Measurements from ENCODE around the gene CASP7. TPM values are rescaled to one million over a fixed set of nuclear protein-coding genes. Genes with fewer than 3 reads are reported as not detected.
"Not testable (repeated sequence)": the region's sequence is repeated elsewhere in the genome, so short reads cannot be mapped to it uniquely, and the experiment has no call there.

Gene CASP7
- 28.7 TPM for polyA plus RNA-seq (ENCODE audit: insufficient read length)
- long read RNA-seq, donor 1, partial matches to known transcripts = 0 of 9 reads
- long read RNA-seq, donor 1, other reads (novel, unspliced or antisense) = 0 of 9 reads
- long read RNA-seq, donor 2, partial matches to known transcripts = 0 of 4 reads
- long read RNA-seq, donor 2, other reads (novel, unspliced or antisense) = 0 of 4 reads
- long read RNA-seq, donor 3, partial matches to known transcripts = 0 of 2 reads
- long read RNA-seq, donor 3, other reads (novel, unspliced or antisense) = 0 of 2 reads
- long read RNA-seq, donor 4 = 0 reads
- long read RNA-seq, donor 5, transcript CASP7-211 (7 exons, 2,467 nt) = minor isoform, 5 of 13 reads
- long read RNA-seq, donor 5, transcript CASP7-203 (7 exons, 2,377 nt) = major isoform, 6 of 13 reads
- long read RNA-seq, donor 5, partial matches to known transcripts = 0 of 13 reads
- long read RNA-seq, donor 5, other reads (novel, unspliced or antisense) = 0 of 13 reads
- long read RNA-seq, donor 6, partial matches to known transcripts = 0 of 7 reads
- long read RNA-seq, donor 6, other reads (novel, unspliced or antisense) = 0 of 7 reads
- long read RNA-seq, donor 7, transcript CASP7-211 (7 exons, 2,467 nt) = minor isoform, 5 of 14 reads
- long read RNA-seq, donor 7, transcript CASP7-203 (7 exons, 2,377 nt) = major isoform, 8 of 14 reads
- long read RNA-seq, donor 7, partial matches to known transcripts = 0 of 14 reads
- long read RNA-seq, donor 7, other reads (novel, unspliced or antisense) = 0 of 14 reads
- long read RNA-seq, donor 8, partial matches to known transcripts = 0 of 3 reads
- long read RNA-seq, donor 8, other reads (novel, unspliced or antisense) = 0 of 3 reads

- peak; percentile 86 for DNase-seq
These were observed at the start of gene CASP7 for GRCh38 chr10:113679463-113680189. Gene CASP7 (plus strand): TSS chr10:113679912. CDS start chr10:113697494, 17,582 bp downstream.

DNA sequence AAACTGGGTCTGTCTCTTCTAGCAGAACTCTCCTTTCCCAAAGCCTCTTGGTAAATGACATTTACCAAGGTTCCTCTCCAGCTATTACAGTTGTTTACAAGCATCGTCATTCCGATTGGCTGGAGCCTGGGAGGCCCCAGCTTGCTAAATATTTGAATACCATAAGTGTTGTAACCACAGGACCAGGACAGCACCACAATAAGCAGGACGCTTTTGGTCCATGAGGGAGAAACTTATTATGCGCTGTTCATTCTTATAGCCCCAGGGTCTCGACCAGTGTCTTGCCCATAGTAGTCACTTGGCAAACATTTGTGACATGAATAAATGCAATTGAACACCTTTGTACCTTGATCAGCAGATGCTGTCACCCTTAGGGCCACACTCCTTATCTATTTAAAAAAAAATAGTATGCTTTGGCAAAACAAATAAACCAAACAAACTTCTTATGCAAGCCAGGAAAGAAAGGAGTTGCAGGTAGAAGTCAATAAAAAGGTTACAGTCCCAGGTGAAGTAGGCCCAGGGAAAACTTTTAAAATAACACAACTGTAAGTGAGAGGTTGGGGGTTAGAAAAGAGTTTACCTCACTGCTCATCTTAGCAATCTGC is 48.7 kb upstream of the CASP7 start:
- DNase-seq = no peak

- no peak for DNase-seq
These were observed 47.9 kb upstream of the CASP7 start for GRCh38 chr10:113631684-113632367.

- DNase-seq = no peak
These were observed 39.7 kb upstream of the CASP7 start for GRCh38 chr10:113639966-113640365.

DNA sequence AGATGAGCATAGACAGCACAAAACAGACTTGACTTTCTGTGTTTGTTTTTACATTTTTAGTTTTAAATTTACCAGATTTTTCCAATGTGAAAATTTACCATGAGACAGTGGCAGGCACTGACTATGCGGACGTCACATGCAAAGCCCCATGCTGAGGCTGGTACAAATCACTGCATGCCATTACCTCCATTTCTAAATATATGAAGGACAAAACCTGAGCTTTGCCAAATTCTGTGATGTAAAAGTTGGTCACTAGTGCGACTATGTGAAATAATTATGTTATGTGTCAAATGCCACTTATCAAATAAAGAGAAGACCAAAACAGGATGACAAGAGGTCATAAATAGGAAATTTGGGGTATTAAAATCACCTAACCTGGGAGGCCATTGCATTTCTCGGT is 38.0 kb upstream of the CASP7 start:
- DNase-seq = no peak

DNA sequence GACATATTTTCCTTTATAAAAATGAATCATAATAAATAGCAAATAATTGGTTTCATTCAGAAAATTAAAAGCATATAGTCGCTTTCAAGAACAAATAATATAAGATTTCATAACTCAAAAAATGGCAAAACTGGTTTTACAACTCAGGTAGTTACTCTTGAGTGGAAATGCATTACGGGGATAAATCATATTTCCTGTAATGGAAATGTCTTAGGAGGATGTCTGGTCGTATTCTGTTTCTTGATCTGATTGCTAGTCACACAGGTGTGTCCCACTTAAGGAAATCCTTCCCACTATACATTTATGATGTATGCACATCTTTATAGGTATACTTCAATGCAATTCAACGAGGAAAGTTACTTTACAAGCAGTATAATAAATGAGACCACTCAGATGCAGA is 36.5 kb upstream of the CASP7 start:
- DNase-seq = no peak

GRCh38 chr10:113644185-113645120 is 35.3 kb upstream of the CASP7 start:
- no peak for DNase-seq

GRCh38 chr10:113646336-113647201 is 33.1 kb upstream of the CASP7 start:
- no peak for DNase-seq

GRCh38 chr10:113647812-113648211 is 31.9 kb upstream of the CASP7 start:
- no peak for DNase-seq

DNA sequence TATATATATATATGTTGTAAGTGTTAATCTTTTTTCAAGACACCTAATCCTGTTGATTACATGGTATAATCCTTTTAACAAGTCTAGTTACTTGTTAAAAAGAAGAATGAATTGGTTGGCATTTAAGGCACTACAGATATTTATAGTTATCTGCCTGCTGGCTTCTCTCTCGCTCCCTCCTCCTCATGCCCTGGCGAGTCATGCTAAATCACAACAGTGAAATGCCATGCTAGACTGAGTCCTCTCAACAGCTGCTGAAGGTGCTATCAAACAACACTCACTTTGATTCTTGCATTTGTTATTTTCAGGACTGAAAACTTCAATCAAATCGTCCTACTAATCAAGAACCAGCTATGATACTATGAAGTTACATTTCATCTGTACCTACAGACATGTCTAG is 31.2 kb upstream of the CASP7 start:
- no peak for DNase-seq

- no peak for DNase-seq
These were observed 29.5 kb upstream of the CASP7 start for GRCh38 chr10:113650172-113650571.

GRCh38 chr10:113651021-113651420 is 28.7 kb upstream of the CASP7 start:
- no peak for DNase-seq

GRCh38 chr10:113651898-113652297 is 27.8 kb upstream of the CASP7 start:
- no peak for DNase-seq

DNA sequence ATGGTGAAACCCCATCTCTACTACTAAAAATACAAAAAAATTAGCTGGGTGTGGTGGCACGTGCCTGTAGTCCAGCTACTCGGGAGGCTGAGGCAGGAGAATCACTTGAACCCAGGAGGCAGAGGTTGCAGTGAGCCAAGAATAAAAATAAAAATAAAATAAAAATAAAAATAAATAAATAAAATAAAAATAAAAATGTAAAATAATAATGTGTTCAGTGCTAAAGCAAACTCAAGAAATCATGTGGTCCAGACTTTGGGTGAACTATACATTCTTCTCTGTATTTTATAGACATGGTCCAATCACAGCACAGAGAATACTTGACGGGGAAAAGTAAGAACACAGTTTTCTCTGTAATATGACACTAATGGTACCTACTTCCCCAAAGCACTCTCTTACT is 27.3 kb upstream of the CASP7 start:
- not testable (repeated sequence) for DNase-seq

- DNase-seq = no peak
These were observed 22.8 kb upstream of the CASP7 start for GRCh38 chr10:113656896-113657295.

DNA sequence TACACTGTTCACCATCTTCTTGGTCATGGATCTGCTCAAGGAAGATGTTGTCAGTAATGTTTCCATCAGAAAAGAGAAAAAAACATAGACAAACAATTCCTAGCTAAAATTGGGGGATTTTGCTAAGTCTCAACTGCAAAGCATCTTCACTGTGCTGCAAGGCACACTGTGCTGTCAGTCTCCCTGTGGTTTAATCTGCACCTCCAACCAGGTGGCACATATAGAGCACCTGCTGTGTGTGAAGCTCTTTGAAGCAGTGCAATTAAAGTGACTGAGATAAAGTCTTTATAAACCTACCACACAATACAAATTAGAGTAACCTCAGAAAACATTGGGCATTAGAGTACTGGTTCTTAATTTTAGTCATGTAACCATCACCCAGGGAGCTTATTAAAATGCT is 22.2 kb upstream of the CASP7 start:
- no peak for DNase-seq

DNA sequence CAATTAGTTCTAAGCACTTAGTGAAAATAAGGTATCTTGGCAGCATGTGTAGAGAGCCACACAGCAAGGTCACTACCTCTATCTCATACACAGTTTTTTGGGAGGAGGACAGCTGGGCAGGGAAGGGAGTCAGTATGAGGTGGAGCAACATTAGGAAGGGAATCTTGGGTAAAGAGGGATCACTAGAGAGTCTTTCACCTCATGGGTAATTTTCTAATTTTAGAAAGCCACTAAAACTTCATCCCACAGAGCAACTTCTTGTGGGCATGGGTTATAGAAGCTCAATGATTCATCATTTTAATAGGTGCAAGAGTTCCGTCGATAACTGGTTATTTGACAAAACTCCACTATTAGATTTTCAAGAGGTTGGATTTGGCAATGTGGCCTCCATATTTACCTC is 18.4 kb upstream of the CASP7 start:
- DNase-seq = no peak

DNA sequence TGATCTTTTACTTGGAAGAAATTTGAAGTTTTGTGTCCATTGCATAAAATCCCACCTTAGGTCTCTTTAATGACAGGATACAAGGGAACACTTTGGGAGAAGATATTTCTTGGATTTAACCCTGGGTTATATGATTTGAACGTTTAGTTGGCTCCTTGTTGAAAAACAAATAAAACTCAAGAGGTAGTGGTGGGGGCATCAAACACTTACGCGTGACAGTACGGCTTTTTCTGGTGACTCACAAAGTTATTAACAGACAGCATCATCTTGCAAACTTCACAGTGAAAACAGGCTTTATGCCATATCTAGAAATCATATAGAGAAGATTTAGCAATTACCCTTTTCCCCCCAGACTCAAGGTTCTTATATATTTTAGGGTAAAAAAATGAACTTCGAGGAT is 16.6 kb upstream of the CASP7 start:
- no peak for DNase-seq

DNA sequence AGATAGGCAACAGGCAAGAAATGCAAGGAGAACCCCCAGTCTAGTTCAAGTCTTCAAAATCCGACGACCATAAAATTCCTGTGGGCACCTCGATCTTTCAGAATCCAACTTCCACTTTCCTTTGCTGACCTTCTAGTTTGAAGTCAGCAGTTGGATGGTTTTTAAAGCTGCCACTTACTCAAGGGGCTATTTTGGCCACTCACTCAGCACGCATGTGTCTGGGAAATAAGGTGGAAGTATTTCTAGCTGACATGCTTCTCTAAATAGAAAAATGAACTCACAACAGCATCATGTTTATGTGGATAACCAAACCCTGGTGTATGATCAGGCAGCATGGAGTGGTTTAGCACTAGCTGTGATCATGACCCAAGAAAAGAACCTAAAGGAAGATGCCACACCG is 15.8 kb upstream of the CASP7 start, which contains the start of gene NRAP:
TSS of gene NRAP (minus strand) at position 134 of the 400 bp plus-strand sequence. CDS start 159 bp downstream, outside the sequence.
- no peak for DNase-seq
